GM12878 (cell line): ENCODE results near the gene EMP1. TPM values are rescaled to one million over a fixed set of nuclear protein-coding genes. Genes with fewer than 3 reads are reported as not detected.

Experiments used
- ATAC-seq: fragments of 200-7000 bp; cut with Tn5 transposase; 3 replicates; pipeline ENCODE4 v1.9.1; 2020; ENCODE audit warnings: mild to moderate bottlenecking, moderate library complexity
- BruUV-seq: library from RNA; stranded (reverse); fragments of 400-500 nt; replicated peaks from 2 replicates; lab custom pipeline; 2021; lab: Mats Ljungman, UMichigan
- CTCF ChIA-PET: fragments of 300-600 bp; sonication (Branson Sonifier 250); formaldehyde crosslinking; extraction: SDS; loops from one replicate; lab custom pipeline; 2021; ENCODE audit warnings: inconsistent platforms; lab: Yijun Ruan, JAX
- POLR2A ChIA-PET: fragments of 350-600 bp; formaldehyde crosslinking; extraction: SDS; loops from one replicate; lab custom pipeline; 2021; ENCODE audit warnings: inconsistent platforms; lab: Charles Lee
- RAD21 ChIA-PET: fragments of 300-600 bp; sonication (Branson Sonifier 250); formaldehyde crosslinking; loops from one replicate; lab custom pipeline; 2023; ENCODE audit warnings: antibody characterized with exemption; ENCODE audit not compliant: unreplicated experiment; lab: Charles Lee
- SMC1A ChIA-PET: fragments of 300-600 bp; sonication (Branson Sonifier 250); formaldehyde crosslinking; loops from one replicate; lab custom pipeline; 2023; ENCODE audit not compliant: unreplicated experiment, uncharacterized antibody; lab: Charles Lee
- DNase-seq: peaks from one replicate; pipeline ENCODE4 v3.0.0-alpha.2; 2011; ENCODE audit warnings: low read depth, low spot score
- FAIRE-seq: peaks from 3 replicates; lab custom pipeline; 2011; peaks lifted over from hg19 to GRCh38; lab: Jason Lieb, UNC
- H2AFZ ChIP-seq: 2 replicates; pipeline ENCODE4 v1.6.0; 2011; ENCODE audit warnings: low read depth, low read length, control low read depth; ENCODE audit not compliant: control insufficient read depth
- H3K27ac ChIP-seq: 2 replicates; pipeline ENCODE4 v1.5.1; 2011; ENCODE audit warnings: control low read depth; ENCODE audit not compliant: control insufficient read depth, insufficient read depth
- H3K27me3 ChIP-seq, 2 experiments: replicated peaks in 1 of 2; 2 replicates each; pipeline versions ENCODE4 v1.6.0 to v1.6.1; 2011; ENCODE audit warnings: low read length in 1 of 2; ENCODE audit not compliant: control insufficient read depth in 2 of 2, insufficient read depth in 2 of 2
- H3K36me3 ChIP-seq, 2 experiments: 2 replicates each; pipeline ENCODE4 v1.5.1; 2011; ENCODE audit warnings: low read length in 1 of 2; ENCODE audit not compliant: control insufficient read depth in 2 of 2, insufficient read depth in 2 of 2
- H3K4me1 ChIP-seq: 2 replicates; pipeline ENCODE4 v1.6.1; 2011; ENCODE audit warnings: mild to moderate bottlenecking, low read length, moderate library complexity, mixed read lengths; ENCODE audit not compliant: control insufficient read depth, insufficient read depth
- H3K4me2 ChIP-seq: 2 replicates; pipeline ENCODE4 v1.6.0; 2011; ENCODE audit warnings: control low read depth; ENCODE audit not compliant: control insufficient read depth, insufficient read depth
- H3K4me3 ChIP-seq: fragments of 200-600 bp; sonication (generic); 2 replicates; pipeline ENCODE4 v1.5.1; 2016
- H3K79me2 ChIP-seq: 2 replicates; pipeline ENCODE4 v1.6.0; 2011; ENCODE audit warnings: low read length; ENCODE audit not compliant: control insufficient read depth, insufficient read depth
- H3K9ac ChIP-seq: 2 replicates; pipeline ENCODE4 v1.8.0; 2011; ENCODE audit warnings: low read length, control low read depth, mixed read lengths; ENCODE audit not compliant: control insufficient read depth, insufficient read depth
- H3K9me3 ChIP-seq: replicated peaks from 3 replicates; pipeline ENCODE4 v1.5.1; 2011; ENCODE audit warnings: mild to moderate bottlenecking, low read length; ENCODE audit not compliant: control insufficient read depth, insufficient read depth
- H4K20me1 ChIP-seq: 2 replicates; pipeline ENCODE4 v1.6.0; 2011; ENCODE audit not compliant: control insufficient read depth, insufficient read depth
- CREM ChIP-seq: IDR thresholded peaks from 2 replicates; pipeline ENCODE4 v1.6.1; 2014; ENCODE audit warnings: antibody characterized with exemption, low read depth
- EED ChIP-seq: sonication (generic); IDR thresholded peaks from 2 replicates; pipeline ENCODE4 v1.6.1; 2016; ENCODE audit warnings: antibody characterized with exemption, low read depth
- EP300 ChIP-seq, 2 experiments: fragments of 150-350 bp in 1 of 2; IDR thresholded peaks; 2 replicates each; pipeline ENCODE4 v1.6.1; 2011 to 2012; ENCODE audit warnings: low read depth in 2 of 2, low read length in 2 of 2, borderline replicate concordance in 1 of 2, improper control_type of control experiment in 1 of 2, inconsistent platforms in 1 of 2; ENCODE audit not compliant: control insufficient read depth in 1 of 2
- FOXM1 ChIP-seq: IDR thresholded peaks from 2 replicates; pipeline ENCODE4 v1.6.1; 2012; ENCODE audit warnings: low read depth, mild to moderate bottlenecking, inconsistent platforms, low read length, moderate library complexity
- HDGF ChIP-seq: fragments of 450-650 bp; IDR thresholded peaks from 2 replicates; pipeline ENCODE4 v1.6.1; 2016; ENCODE audit warnings: antibody characterized with exemption
- KDM1A ChIP-seq: fragments of 200-600 bp; sonication (generic); IDR thresholded peaks from 2 replicates; pipeline ENCODE4 v1.6.1; 2016; ENCODE audit warnings: borderline replicate concordance
- MEF2A ChIP-seq: IDR thresholded peaks from 2 replicates; pipeline ENCODE4 v1.6.1; 2011; ENCODE audit warnings: low read depth, mild to moderate bottlenecking, low read length, moderate library complexity; ENCODE audit not compliant: insufficient read depth
- MYC ChIP-seq: IDR thresholded peaks from 2 replicates; pipeline ENCODE4 v1.6.1; 2011; ENCODE audit warnings: mild to moderate bottlenecking, low read length, moderate library complexity, inconsistent platforms; ENCODE audit not compliant: insufficient read depth, insufficient replicate concordance, insufficient read length, severe bottlenecking
- RBBP5 ChIP-seq: fragments of 200-600 bp; sonication (generic); conservative IDR thresholded peaks from 2 replicates; pipeline ENCODE4 v1.6.1; 2016
- SP1 ChIP-seq: IDR thresholded peaks from one replicate; pipeline ENCODE4 v1.6.1; 2011; ENCODE audit warnings: low read depth, low read length
- SUPT20H ChIP-seq: IDR thresholded peaks from 2 replicates; pipeline ENCODE4 v1.6.1; 2011; ENCODE audit warnings: low read depth, mild to moderate bottlenecking, low read length, moderate library complexity, borderline replicate concordance; ENCODE audit not compliant: control insufficient read depth
- TBL1XR1 ChIP-seq: IDR thresholded peaks from 2 replicates; pipeline ENCODE4 v1.6.1; 2012; ENCODE audit warnings: low read depth, low read length, improper control_type of control experiment
- WRNIP1 ChIP-seq: IDR thresholded peaks from 2 replicates; pipeline ENCODE4 v1.6.1; 2011; ENCODE audit warnings: low read depth, low read length, improper control_type of control experiment, borderline replicate concordance
- YY1 ChIP-seq: IDR thresholded peaks from 2 replicates; pipeline ENCODE4 v1.6.1; 2011; ENCODE audit warnings: low read depth, mild to moderate bottlenecking, low read length
- ZNF24 ChIP-seq: fragments of 450-650 bp; IDR thresholded peaks from 2 replicates; pipeline ENCODE4 v1.6.1; 2017; ENCODE audit warnings: antibody characterized with exemption, mild to moderate bottlenecking
- ZNF384 ChIP-seq: IDR thresholded peaks from 2 replicates; pipeline ENCODE4 v1.6.1; 2012; ENCODE audit warnings: low read depth, mild to moderate bottlenecking, low read length, improper control_type of control experiment, borderline replicate concordance
- ZSCAN29 ChIP-seq: fragments of 450-650 bp; IDR thresholded peaks from 2 replicates; pipeline ENCODE4 v1.6.1; 2017; ENCODE audit warnings: mild to moderate bottlenecking, moderate library complexity
- ZZZ3 ChIP-seq: IDR thresholded peaks from 2 replicates; pipeline ENCODE4 v1.6.1; 2011; ENCODE audit warnings: low read depth; ENCODE audit not compliant: control insufficient read depth, insufficient read length
- WGBS: methylation state at CpG from one replicate; pipeline ENCODE4 v1.1.6; 2016; ENCODE audit warnings: low lambda C conversion rate; ENCODE audit not compliant: insufficient replicate concordance, insufficient coverage; ENCODE audit errors: missing lambda C conversion rate; 5-methylcytosine and 5-hydroxymethylcytosine counted together
- in situ Hi-C: fragments of 300-500 bp; cut with MboI; formaldehyde crosslinking; loops from 9 replicates; pipeline ENCODE4 v1.14.3; 2018; ENCODE audit warnings: mixed read lengths
- intact Hi-C: fragments of 100-400 bp; cut with micrococcal nuclease; formaldehyde crosslinking; loops from one replicate; pipeline ENCODE4 v1.14.2; 2022; ENCODE audit not compliant: unreplicated experiment
- polyA plus RNA-seq, 11 experiments: library from polyadenylated mRNA; depleted of rRNA in 4 of 11; unstranded in 6 of 11; stranded (reverse) in 5 of 11; fragments of >200 nt; fragmentation: Nextera tagmentation in 4 of 11; fragmentation: Illumina TruSeq in 1 of 11; extraction: Ambion mirVana in 4 of 11; extraction: Trizol in 1 of 11; gene quantifications; 1 replicate in 1 of 11; 2 replicates in 10 of 11; pipeline versions ENCODE4 v1.2.1 to v1.2.3, GENCODE V29; 2011 to 2016; ENCODE audit warnings: inconsistent platforms in 2 of 11, missing spikeins in 2 of 11, low read depth in 1 of 11
- total RNA-seq, 4 experiments: library from RNA; depleted of rRNA in 3 of 4; stranded (reverse); fragments of >200 nt in 3 of 4; fragmentation: Illumina TruSeq in 1 of 4; extraction: Trizol in 1 of 4; gene quantifications; 2 replicates each; pipeline versions ENCODE4 v1.2.1 to v1.2.3, GENCODE V29; 2013 to 2021
- TF ChIP-seq, protein P1 (sequence below): IDR thresholded peaks from 2 replicates; pipeline ENCODE4 v1.6.1; 2012; ENCODE audit warnings: mild to moderate bottlenecking, low read depth, low read length

EMP1 gene
- total and polyA plus RNA-seq, 10 of the 15 experiments (the other 5 are each of a cell fraction or from before 2014, with no cell fraction given): 0.09 to 0.90 (median 0.25) TPM; not detected in 1

DNA sequence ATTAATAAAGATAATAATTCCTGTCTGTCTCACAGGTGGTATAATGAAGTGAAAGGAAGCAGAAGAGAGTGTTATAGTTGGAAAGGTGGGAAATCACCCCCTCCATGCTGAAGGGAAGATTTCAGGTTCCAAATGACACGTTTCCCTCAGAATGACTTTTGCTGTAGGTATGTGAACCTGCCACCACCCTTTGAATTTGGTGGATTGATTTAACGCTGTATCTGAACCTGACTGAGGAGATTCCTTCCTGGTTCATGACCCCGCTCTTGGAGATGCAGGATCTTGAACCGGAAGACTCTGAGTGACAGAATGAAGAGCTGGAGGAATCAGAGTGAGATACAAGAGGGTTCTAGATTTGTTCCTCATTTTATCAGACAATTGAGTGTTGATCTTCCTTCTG is 20.3 kb upstream of the EMP1 start:
- POLR2A ChIA-PET: no interaction called here
- 58% methylated on average over 4 of the region's 4 CpGs for WGBS

DNA sequence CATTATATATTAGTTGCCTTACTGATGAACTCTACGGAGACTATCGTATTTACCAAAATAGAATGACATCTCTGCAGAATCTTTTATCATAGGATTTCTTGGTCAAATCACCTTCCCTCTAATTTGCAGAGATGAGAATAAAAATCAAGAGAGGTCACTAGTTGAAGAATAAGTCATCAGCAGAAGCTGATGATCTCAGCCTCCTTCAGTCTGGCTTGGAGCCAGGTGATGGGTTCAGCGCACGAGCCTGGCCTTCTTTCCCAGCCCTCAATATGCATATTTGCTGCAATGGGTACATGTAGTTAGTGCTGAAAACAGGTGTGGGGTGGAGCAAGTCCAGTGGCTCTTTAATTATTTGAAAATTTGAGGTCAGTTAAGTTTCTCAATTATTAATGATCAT is 19.2 kb upstream of the EMP1 start:
- 88% methylated on average over 4 of the region's 4 CpGs for WGBS
- Histone ChIP-seq H3K9ac (no peak overlapping the region), H3K27me3 (peaks cover 4 to 7% of the 10 kb centered on the region in 2 experiments; a peak in 3 of 4 replicates), H2AFZ (no peak overlapping the region), H3K27ac (no peak overlapping the region), H3K4me1 (peaks cover 17% of the 10 kb centered on the region), H3K9me3 (no peaks in the 10 kb centered on the region), H3K4me2 (no peak overlapping the region), H3K4me3 (no peak overlapping the region), H4K20me1 (no peaks in the 10 kb centered on the region), H3K79me2 (no peaks in the 10 kb centered on the region), H3K36me3 (no peaks in the 10 kb centered on the region)
- ChIA-PET RAD21 (no interaction called here), CTCF (no interaction called here), SMC1A (no interaction called here), POLR2A (no interaction called here)
- intact Hi-C loops: no loop called here
- in situ Hi-C loops: no loop called here
- FAIRE-seq (no peak), ATAC-seq (no peak), DNase-seq (no peak)
- no TSS peak for BruUV-seq
- TF ChIP-seq MEF2A (no peak), ZNF384 (no peak), RBBP5 (no peak), ZNF24 (no peak), EED (no peak)
- TF ChIP-seq, protein P1, sequence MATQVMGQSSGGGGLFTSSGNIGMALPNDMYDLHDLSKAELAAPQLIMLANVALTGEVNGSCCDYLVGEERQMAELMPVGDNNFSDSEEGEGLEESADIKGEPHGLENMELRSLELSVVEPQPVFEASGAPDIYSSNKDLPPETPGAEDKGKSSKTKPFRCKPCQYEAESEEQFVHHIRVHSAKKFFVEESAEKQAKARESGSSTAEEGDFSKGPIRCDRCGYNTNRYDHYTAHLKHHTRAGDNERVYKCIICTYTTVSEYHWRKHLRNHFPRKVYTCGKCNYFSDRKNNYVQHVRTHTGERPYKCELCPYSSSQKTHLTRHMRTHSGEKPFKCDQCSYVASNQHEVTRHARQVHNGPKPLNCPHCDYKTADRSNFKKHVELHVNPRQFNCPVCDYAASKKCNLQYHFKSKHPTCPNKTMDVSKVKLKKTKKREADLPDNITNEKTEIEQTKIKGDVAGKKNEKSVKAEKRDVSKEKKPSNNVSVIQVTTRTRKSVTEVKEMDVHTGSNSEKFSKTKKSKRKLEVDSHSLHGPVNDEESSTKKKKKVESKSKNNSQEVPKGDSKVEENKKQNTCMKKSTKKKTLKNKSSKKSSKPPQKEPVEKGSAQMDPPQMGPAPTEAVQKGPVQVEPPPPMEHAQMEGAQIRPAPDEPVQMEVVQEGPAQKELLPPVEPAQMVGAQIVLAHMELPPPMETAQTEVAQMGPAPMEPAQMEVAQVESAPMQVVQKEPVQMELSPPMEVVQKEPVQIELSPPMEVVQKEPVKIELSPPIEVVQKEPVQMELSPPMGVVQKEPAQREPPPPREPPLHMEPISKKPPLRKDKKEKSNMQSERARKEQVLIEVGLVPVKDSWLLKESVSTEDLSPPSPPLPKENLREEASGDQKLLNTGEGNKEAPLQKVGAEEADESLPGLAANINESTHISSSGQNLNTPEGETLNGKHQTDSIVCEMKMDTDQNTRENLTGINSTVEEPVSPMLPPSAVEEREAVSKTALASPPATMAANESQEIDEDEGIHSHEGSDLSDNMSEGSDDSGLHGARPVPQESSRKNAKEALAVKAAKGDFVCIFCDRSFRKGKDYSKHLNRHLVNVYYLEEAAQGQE: no peak

More for the DNA sequence above, 20.3 kb upstream of the EMP1 start:
- RAD21 ChIA-PET: no interaction called here
- ATAC-seq (no peak), FAIRE-seq (no peak)
- CTCF ChIA-PET: no interaction called here
- in situ Hi-C loops: no loop called here
- H3K79me2 ChIP-seq: no peaks in the 10 kb centered on the region
- H4K20me1 ChIP-seq: no peaks in the 10 kb centered on the region
- H3K4me3 ChIP-seq: no peak overlapping the region
- no peaks in the 10 kb centered on the region for H3K9me3 ChIP-seq
- H3K9ac ChIP-seq: no peak overlapping the region
- no peak overlapping the region for H3K27ac ChIP-seq
- no peak overlapping the region for H3K4me2 ChIP-seq
- SMC1A ChIA-PET: no interaction called here
- no TSS peak for BruUV-seq
- intact Hi-C loops: no loop called here
- TF ChIP-seq HDGF (no peak), ZZZ3 (no peak), KDM1A (no peak), MYC (no peak), SUPT20H (no peak), WRNIP1 (no peak), TBL1XR1 (no peak), ZSCAN29 (no peak), CREM (no peak), FOXM1 (no peak), YY1 (no peak), EP300 (IDR thresholded peaks at IDR 0.05; ENCODE audit: borderline replicate concordance in 1 of 2, control insufficient read depth in 1 of 2, low read depth in 2 of 2, low read length in 2 of 2) (no peak), SP1 (no peak)
- TF ChIP-seq, all 136 proteins: peak for 0
- Histone ChIP-seq H3K27me3 (peaks cover 4 to 5% of the 10 kb centered on the region in 2 experiments; a peak in 3 of 4 replicates), H3K36me3 (no peaks in the 10 kb centered on the region), H3K4me1 (peaks cover 23% of the 10 kb centered on the region), H2AFZ (no peak overlapping the region)
- no peak for DNase-seq
